ENCODE data around the gene MRPS33. TPM values are rescaled to one million over a fixed set of nuclear protein-coding genes. Genes with fewer than 3 reads are reported as not detected.

Gene MRPS33
- total and polyA plus RNA-seq, 10 of the 15 experiments (the other 5 are each of a cell fraction or from before 2014, with no cell fraction given): 48.4 to 372 (median 124) TPM

DNA sequence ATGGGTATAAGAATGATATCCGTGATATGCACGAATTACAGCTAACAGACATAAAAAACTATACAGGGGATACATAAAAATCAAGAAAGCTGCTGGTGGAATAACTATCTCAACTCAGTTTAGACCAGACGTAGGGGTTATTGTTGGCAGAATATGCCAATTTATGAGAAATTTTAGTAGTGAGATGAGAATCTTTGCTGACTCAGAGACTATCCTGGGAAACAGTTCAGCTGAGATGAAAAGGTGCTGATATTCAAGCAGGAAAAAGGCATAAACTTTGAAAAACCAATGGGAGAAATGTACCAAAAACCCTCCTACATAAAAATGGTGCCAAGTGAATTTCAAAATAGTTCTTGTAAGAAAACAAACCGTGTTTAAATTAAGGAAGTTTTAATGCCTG lies 3.3 kb downstream of the MRPS33 start (continued):
- TF ChIP-seq ZNF687 (IDR thresholded peaks at IDR 0.05) (no peak), MTA2 (IDR thresholded peaks at IDR 0.05; ENCODE audit: low read depth) (no peak), CREM (IDR thresholded peaks at IDR 0.05; ENCODE audit: low read depth) (no peak), JUND (IDR thresholded peaks at IDR 0.05; ENCODE audit: low read depth, low read length) (no peak), RAD21 (IDR thresholded peaks at IDR 0.05; ENCODE audit: insufficient read depth, low read depth, low read length) (no peak), CBX5 (IDR thresholded peaks at IDR 0.05; ENCODE audit: low read depth) (no peak), GATAD2B (conservative IDR thresholded peaks at IDR 0.05; ENCODE audit: low read depth) (no peak), STAT3 (IDR thresholded peaks at IDR 0.05; ENCODE audit: low read depth, low read length) (no peak), IKZF2 (IDR thresholded peaks at IDR 0.05) (no peak), MYB (IDR thresholded peaks at IDR 0.05; ENCODE audit: borderline replicate concordance, low read depth, low read length) (no peak), SMAD1 (IDR thresholded peaks at IDR 0.05; ENCODE audit: low read depth, partially characterized antibody) (no peak)
- TF ChIP-seq, protein P1, sequence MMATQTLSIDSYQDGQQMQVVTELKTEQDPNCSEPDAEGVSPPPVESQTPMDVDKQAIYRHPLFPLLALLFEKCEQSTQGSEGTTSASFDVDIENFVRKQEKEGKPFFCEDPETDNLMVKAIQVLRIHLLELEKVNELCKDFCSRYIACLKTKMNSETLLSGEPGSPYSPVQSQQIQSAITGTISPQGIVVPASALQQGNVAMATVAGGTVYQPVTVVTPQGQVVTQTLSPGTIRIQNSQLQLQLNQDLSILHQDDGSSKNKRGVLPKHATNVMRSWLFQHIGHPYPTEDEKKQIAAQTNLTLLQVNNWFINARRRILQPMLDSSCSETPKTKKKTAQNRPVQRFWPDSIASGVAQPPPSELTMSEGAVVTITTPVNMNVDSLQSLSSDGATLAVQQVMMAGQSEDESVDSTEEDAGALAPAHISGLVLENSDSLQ (IDR thresholded peaks at IDR 0.05): no peak

All from GM12878 (cell line).